ENCODE results near the gene IRF2. TPM values are rescaled to one million over a fixed set of nuclear protein-coding genes. Genes with fewer than 3 reads are reported as not detected.

IRF2 gene
- total RNA-seq, 1 experiment from 2014 or later: 6.1 TPM

DNA sequence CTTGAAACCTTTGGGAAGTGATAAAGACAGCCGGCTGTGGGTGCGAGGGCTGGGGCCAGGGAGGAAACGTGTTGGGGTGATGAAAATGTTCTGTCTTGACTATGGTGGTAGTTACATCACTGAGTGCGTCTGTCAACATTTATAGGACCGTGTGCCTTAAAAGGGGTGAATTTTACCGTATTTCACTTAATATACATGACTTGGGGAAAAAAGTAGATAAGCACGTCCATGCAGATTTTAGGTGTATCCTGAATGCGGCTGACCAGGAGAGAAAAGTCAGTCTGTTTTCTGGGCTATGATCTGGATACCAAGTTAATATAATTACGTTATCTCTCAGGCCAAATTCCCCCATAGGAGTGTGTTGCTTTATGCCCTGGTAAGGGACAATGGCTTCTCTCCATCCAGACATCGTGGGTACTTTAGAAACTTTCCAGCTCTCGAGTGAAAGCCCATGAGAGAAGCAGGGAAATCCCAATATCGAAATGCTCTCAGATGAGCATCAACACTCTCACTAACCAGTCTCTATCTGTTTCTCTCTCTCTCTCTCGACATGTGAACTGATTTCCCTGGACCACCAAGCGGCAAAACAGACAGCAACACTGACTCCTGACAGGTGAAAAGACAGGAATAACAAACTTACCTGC lies 71.5 kb downstream of the IRF2 start:
- Histone ChIP-seq H3K4me3 (no peak overlapping the region), H3K36me3 (no peaks in the 10 kb centered on the region), H3K27ac (no peak overlapping the region), H3K9me3 (replicated peaks) (no peaks in the 10 kb centered on the region), H3K27me3 (no peaks in the 10 kb centered on the region), H3K4me1 (no peaks in the 10 kb centered on the region)
- DNase-seq: no peak

- no peak overlapping the region for H3K27ac ChIP-seq
- no peak for DNase-seq
- H3K27me3 ChIP-seq: no peaks in the 10 kb centered on the region
- no peaks in the 10 kb centered on the region for H3K9me3 ChIP-seq (replicated peaks)
- no peaks in the 10 kb centered on the region for H3K36me3 ChIP-seq
- no peak overlapping the region for H3K4me3 ChIP-seq
- H3K4me1 ChIP-seq: no peaks in the 10 kb centered on the region
Measured at GRCh38 chr4:184402239-184402638, 72.1 kb downstream of the IRF2 start.

- Histone ChIP-seq H3K4me1 (no peaks in the 10 kb centered on the region), H3K27me3 (no peaks in the 10 kb centered on the region), H3K27ac (no peak overlapping the region), H3K36me3 (no peaks in the 10 kb centered on the region), H3K4me3 (no peak overlapping the region), H3K9me3 (replicated peaks) (no peaks in the 10 kb centered on the region)
- no peak for DNase-seq
Measured at GRCh38 chr4:184401397-184402171, 72.8 kb downstream of the IRF2 start.

GRCh38 chr4:184400891-184401290 lies 73.5 kb downstream of the IRF2 start:
- DNase-seq: no peak
- Histone ChIP-seq H3K4me3 (no peak overlapping the region), H3K36me3 (no peaks in the 10 kb centered on the region), H3K9me3 (replicated peaks) (no peaks in the 10 kb centered on the region), H3K27ac (no peak overlapping the region), H3K4me1 (no peaks in the 10 kb centered on the region), H3K27me3 (no peaks in the 10 kb centered on the region)

DNA sequence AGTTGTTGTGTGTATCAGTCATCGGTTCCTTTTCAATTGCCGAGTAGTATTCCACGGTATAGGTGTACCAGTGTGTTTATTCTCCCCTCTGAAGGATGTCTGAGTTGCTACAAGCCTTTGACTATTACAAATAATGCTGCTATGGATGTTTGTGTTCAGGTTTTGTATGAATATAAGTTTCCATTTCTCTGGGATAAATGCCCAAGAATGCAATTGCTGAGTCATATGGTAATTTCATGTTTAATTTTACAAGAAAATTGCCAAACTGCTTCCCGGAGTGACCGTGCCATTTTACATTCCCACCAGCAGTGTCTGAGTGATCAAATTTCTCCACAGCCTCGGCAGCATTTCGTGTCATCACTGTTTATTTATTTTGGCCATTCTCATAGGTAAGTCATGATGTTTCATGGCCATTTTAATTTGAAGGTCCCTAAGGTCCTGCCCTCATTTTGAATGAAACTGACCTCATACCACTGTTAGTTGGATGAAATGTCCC lies 73.9 kb downstream of the IRF2 start:
- no peak overlapping the region for H3K27ac ChIP-seq
- no peak overlapping the region for H3K4me3 ChIP-seq
- no peak for DNase-seq
- H3K9me3 ChIP-seq (replicated peaks): no peaks in the 10 kb centered on the region
- H3K4me1 ChIP-seq: no peaks in the 10 kb centered on the region
- H3K27me3 ChIP-seq: no peaks in the 10 kb centered on the region
- H3K36me3 ChIP-seq: no peaks in the 10 kb centered on the region

GRCh38 chr4:184399512-184399908 lies 74.8 kb downstream of the IRF2 start:
- Histone ChIP-seq H3K4me3 (no peak overlapping the region), H3K36me3 (no peaks in the 10 kb centered on the region), H3K27ac (no peak overlapping the region)

GRCh38 chr4:184398741-184399511 lies 75.4 kb downstream of the IRF2 start:
- Histone ChIP-seq H3K9me3 (replicated peaks) (no peaks in the 10 kb centered on the region), H3K36me3 (no peaks in the 10 kb centered on the region), H3K27me3 (no peaks in the 10 kb centered on the region), H3K4me3 (no peak overlapping the region), H3K27ac (no peak overlapping the region), H3K4me1 (no peaks in the 10 kb centered on the region)
- no peak for DNase-seq

More at GRCh38 chr4:184399512-184399908, 74.8 kb downstream of the IRF2 start:
- no peaks in the 10 kb centered on the region for H3K27me3 ChIP-seq
- no peak for DNase-seq
- no peaks in the 10 kb centered on the region for H3K9me3 ChIP-seq (replicated peaks)
- H3K4me1 ChIP-seq: no peaks in the 10 kb centered on the region

DNA sequence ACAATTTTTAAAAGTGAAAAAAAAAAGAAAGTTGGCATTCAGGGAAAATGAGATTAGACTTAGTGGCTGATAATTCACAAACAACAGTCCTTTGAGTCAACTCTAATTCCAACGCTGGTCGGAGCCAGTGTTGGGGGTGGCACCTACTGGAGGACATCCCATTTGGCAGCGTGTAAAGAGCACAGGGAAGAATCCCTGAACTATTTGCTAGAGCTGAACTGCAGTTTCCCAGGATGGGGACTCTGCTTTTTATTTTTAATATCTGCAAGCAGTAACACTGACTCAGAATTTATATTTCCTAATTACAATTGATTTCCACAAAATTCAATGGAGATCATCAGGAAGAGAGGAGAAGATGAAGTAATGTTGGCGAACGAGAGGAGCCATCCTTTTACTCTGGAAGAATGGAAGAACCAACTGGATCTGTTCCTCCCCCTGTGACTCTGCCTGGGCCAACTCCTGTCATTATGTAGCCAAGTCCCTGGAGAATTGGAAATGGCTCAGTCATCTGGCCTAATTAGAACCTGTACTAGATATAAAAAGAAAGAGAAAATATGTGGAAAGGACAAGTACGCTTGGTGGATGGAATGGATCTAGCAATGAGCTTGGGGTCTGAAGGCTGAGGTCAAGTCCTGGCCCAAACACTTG lies 76.7 kb downstream of the IRF2 start:
- Histone ChIP-seq H3K27ac (no peak overlapping the region), H3K36me3 (no peaks in the 10 kb centered on the region), H3K4me1 (no peaks in the 10 kb centered on the region), H3K9me3 (replicated peaks) (no peaks in the 10 kb centered on the region), H3K4me3 (no peak overlapping the region), H3K27me3 (no peaks in the 10 kb centered on the region)
- DNase-seq: no peak

GRCh38 chr4:184396570-184397515 lies 77.5 kb downstream of the IRF2 start:
- Histone ChIP-seq H3K4me1 (no peaks in the 10 kb centered on the region), H3K36me3 (no peaks in the 10 kb centered on the region)

DNA sequence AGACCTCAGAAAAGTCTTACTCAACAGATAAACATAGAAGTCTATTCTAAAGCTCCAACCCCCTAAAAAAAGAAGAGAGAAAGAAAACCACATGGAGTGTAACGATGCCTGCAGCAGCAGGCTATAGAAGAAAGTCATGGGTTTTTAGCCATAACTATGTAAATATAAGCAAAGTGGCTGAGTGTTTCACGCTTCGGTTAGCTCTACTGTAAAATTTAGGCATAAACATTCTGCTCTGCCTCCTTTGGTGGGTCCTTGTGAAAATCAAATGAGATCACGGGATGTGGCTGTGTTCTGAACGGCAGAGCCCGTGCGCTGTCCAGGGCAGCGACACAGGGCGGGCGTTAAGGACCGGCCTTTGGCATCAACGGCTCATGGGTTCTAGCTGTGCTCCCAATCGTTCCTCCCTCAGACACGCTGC lies 78.4 kb downstream of the IRF2 start:
- H3K27me3 ChIP-seq: no peaks in the 10 kb centered on the region
- H3K27ac ChIP-seq: no peak overlapping the region
- no peak overlapping the region for H3K4me3 ChIP-seq
- H3K9me3 ChIP-seq (replicated peaks): no peaks in the 10 kb centered on the region
- DNase-seq: no peak
- no peaks in the 10 kb centered on the region for H3K36me3 ChIP-seq
- no peaks in the 10 kb centered on the region for H3K4me1 ChIP-seq

More at GRCh38 chr4:184396570-184397515, 77.5 kb downstream of the IRF2 start:
- H3K27ac ChIP-seq: no peak overlapping the region
- no peak overlapping the region for H3K4me3 ChIP-seq
- H3K9me3 ChIP-seq (replicated peaks): no peaks in the 10 kb centered on the region
- no peaks in the 10 kb centered on the region for H3K27me3 ChIP-seq
- no peak for DNase-seq

DNA sequence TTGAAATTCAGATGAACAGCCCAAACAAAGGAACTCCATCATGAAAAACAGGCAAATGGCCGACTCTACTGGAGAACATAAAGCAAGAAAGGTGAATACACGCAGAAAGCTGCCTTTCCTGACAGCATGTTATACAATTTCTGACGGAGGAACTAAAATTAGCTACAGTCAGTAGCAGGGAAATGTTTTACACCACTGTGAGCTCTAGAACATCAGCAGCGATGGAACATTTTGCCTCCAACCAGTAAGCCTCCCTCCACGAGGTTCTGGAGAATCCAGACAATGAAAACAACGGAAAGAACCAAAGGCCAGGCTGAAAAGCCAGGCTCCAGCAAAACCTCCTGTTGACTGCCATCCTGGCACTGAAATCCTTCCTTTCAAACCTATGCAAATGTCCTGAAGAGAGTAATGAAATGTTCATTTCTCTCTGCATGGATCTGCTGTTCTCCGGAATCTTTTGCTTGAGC lies 78.9 kb downstream of the IRF2 start:
- Histone ChIP-seq H3K27ac (no peak overlapping the region), H3K36me3 (no peaks in the 10 kb centered on the region)

GRCh38 chr4:184392748-184393559 lies 81.4 kb downstream of the IRF2 start:
- Histone ChIP-seq H3K4me1 (no peaks in the 10 kb centered on the region), H3K36me3 (no peaks in the 10 kb centered on the region), H3K4me3 (no peak overlapping the region), H3K27me3 (no peaks in the 10 kb centered on the region), H3K27ac (no peak overlapping the region), H3K9me3 (replicated peaks) (no peaks in the 10 kb centered on the region)
- DNase-seq: no peak

More for the DNA sequence above, 78.9 kb downstream of the IRF2 start:
- no peak for DNase-seq
- Histone ChIP-seq H3K9me3 (replicated peaks) (no peaks in the 10 kb centered on the region), H3K4me3 (no peak overlapping the region), H3K4me1 (no peaks in the 10 kb centered on the region), H3K27me3 (no peaks in the 10 kb centered on the region)

- no peaks in the 10 kb centered on the region for H3K4me1 ChIP-seq
- no peak for DNase-seq
Measured at GRCh38 chr4:184392316-184392715, 82.0 kb downstream of the IRF2 start.

More at GRCh38 chr4:184392316-184392715, 82.0 kb downstream of the IRF2 start:
- Histone ChIP-seq H3K27me3 (no peaks in the 10 kb centered on the region), H3K27ac (no peak overlapping the region), H3K36me3 (no peaks in the 10 kb centered on the region), H3K4me3 (no peak overlapping the region), H3K9me3 (replicated peaks) (no peaks in the 10 kb centered on the region)
